ENCODE data around the gene EEF2. TPM values are rescaled to one million over a fixed set of nuclear protein-coding genes. Genes with fewer than 3 reads are reported as not detected.

Gene EEF2
- total RNA-seq: 1,000 to 10,000 TPM; 1,865 to 2,064 TPM
- 1,000 to 10,000 TPM; 1,467 to 1,883 (median 1,686) TPM for polyA plus RNA-seq (ENCODE audit: insufficient read length in 6 of 6)
- long read RNA-seq, donor 1, transcript EEF2-204 (4 exons, 581 nt): minor isoform, 6 of 1,479 reads
- long read RNA-seq, donor 1, transcript EEF2-202 (2 exons, 580 nt): minor isoform, 10 of 1,479 reads
- long read RNA-seq, donor 1, transcript EEF2-201 (15 exons, 3,164 nt): major isoform, 228 of 1,479 reads
- long read RNA-seq, donor 1, partial matches to known transcripts: 1,222 of 1,479 reads
- long read RNA-seq, donor 1, other reads (novel, unspliced or antisense): 10 of 1,479 reads
- long read RNA-seq, donor 2, transcript EEF2-203 (2 exons, 218 nt): minor isoform, 7 of 1,446 reads
- long read RNA-seq, donor 2, transcript EEF2-201 (15 exons, 3,164 nt): major isoform, 234 of 1,446 reads
- long read RNA-seq, donor 2, transcript EEF2-204 (4 exons, 581 nt): minor isoform, 5 of 1,446 reads
- long read RNA-seq, donor 2, transcript EEF2-202 (2 exons, 580 nt): minor isoform, 29 of 1,446 reads
- long read RNA-seq, donor 2, partial matches to known transcripts: 1,171 of 1,446 reads
- long read RNA-seq, donor 2, other reads (novel, unspliced or antisense): 0 of 1,446 reads
- long read RNA-seq, donor 3, transcript EEF2-202 (2 exons, 580 nt): minor isoform, 9 of 924 reads
- long read RNA-seq, donor 3, transcript EEF2-201 (15 exons, 3,164 nt): major isoform, 465 of 924 reads
- long read RNA-seq, donor 3, partial matches to known transcripts: 440 of 924 reads
- long read RNA-seq, donor 3, other reads (novel, unspliced or antisense): 9 of 924 reads
- long read RNA-seq, donor 4, transcript EEF2-201 (15 exons, 3,164 nt): major isoform, 17 of 55 reads
- long read RNA-seq, donor 4, partial matches to known transcripts: 36 of 55 reads
- long read RNA-seq, donor 4, other reads (novel, unspliced or antisense): 2 of 55 reads
- long read RNA-seq, donor 5, transcript EEF2-202 (2 exons, 580 nt): minor isoform, 15 of 1,002 reads
- long read RNA-seq, donor 5, transcript EEF2-201 (15 exons, 3,164 nt): major isoform, 210 of 1,002 reads
- long read RNA-seq, donor 5, partial matches to known transcripts: 774 of 1,002 reads
- long read RNA-seq, donor 5, other reads (novel, unspliced or antisense): 0 of 1,002 reads
- long read RNA-seq, donor 6, transcript EEF2-201 (15 exons, 3,164 nt): major isoform, 317 of 823 reads
- long read RNA-seq, donor 6, transcript EEF2-202 (2 exons, 580 nt): minor isoform, 10 of 823 reads
- long read RNA-seq, donor 6, partial matches to known transcripts: 490 of 823 reads
- long read RNA-seq, donor 6, other reads (novel, unspliced or antisense): 0 of 823 reads
- long read RNA-seq, donor 7, transcript EEF2-201 (15 exons, 3,164 nt): major isoform, 165 of 269 reads
- long read RNA-seq, donor 7, transcript EEF2-202 (2 exons, 580 nt): minor isoform, 7 of 269 reads
- long read RNA-seq, donor 7, partial matches to known transcripts: 92 of 269 reads
- long read RNA-seq, donor 7, other reads (novel, unspliced or antisense): 5 of 269 reads
- long read RNA-seq, donor 8, transcript EEF2-201 (15 exons, 3,164 nt): major isoform, 263 of 675 reads
- long read RNA-seq, donor 8, transcript EEF2-202 (2 exons, 580 nt): minor isoform, 17 of 675 reads
- long read RNA-seq, donor 8, partial matches to known transcripts: 393 of 675 reads
- long read RNA-seq, donor 8, other reads (novel, unspliced or antisense): 0 of 675 reads
- long read RNA-seq, donor 9, partial matches to known transcripts: 7 of 10 reads
- long read RNA-seq, donor 9, other reads (novel, unspliced or antisense): 0 of 10 reads
- long read RNA-seq, donor 10, partial matches to known transcripts: 17 of 20 reads
- long read RNA-seq, donor 10, other reads (novel, unspliced or antisense): 0 of 20 reads
- long read RNA-seq, donor 11: 0 reads
- long read RNA-seq, donor 12, transcript EEF2-201 (15 exons, 3,164 nt): major isoform, 225 of 825 reads
- long read RNA-seq, donor 12, transcript EEF2-202 (2 exons, 580 nt): minor isoform, 14 of 825 reads
- long read RNA-seq, donor 12, partial matches to known transcripts: 579 of 825 reads
- long read RNA-seq, donor 12, other reads (novel, unspliced or antisense): 5 of 825 reads

DNA sequence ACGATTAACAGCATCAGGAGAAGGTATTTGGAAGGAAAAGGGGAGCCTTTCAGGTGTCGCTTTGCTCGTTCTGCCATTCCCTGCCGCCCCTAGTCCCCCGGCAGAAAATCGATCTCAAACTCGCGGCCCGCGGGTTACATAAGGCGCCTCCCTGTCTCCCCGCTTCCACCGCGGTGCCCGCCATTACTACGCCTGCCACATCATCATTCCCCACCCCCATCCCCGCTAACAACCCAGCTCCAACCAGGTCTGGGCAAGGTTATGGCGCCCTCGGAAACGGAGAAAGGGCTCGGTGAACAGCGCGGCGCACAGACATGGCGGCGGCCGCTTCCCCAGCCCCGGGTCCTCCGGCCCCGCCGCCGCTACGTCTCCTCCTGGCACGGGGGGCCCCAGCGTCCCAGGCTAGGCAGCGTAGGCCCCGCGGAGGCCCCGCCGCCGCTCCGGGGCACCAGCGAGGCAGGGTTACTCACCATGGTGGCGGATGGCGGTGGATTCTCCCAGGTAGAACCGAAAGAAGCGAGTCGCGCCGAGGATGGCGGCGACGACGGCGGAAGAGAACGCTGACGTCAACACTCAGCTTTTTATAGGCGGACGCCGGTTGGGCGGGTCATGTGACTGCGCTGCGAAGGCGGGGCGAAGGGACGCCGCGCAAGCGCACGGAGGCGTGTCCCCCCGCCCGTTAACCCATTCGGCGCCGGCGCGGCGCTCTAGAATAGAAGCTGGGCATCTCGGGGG is at the start of gene EEF2:
EEF2 (minus strand) TSS at position 556 of the 735 bp plus-strand sequence; CDS start at position 473, 83 bp downstream.
- DNase-seq: peak; percentile 91 to 96 (median 95)
- H3K4me1 ChIP-seq: peaks cover 20 to 74% of the 10 kb centered on the region in 2 donors
- H3K4me3 ChIP-seq: peak within 1 kb of the TSS; percentile 79 to 94
- intact Hi-C loops (cut with DNase I): no loop called here
- peak; percentile 69 for ATAC-seq
- peak within 1 kb of the TSS; percentile 92 to 96 for H3K27ac ChIP-seq
- H3K36me3 ChIP-seq: peaks cover 11 to 43% of the 10 kb centered on the region in 2 donors
- H3K9me3 ChIP-seq: no peaks in the 10 kb centered on the region
- no peaks in the 10 kb centered on the region for H3K27me3 ChIP-seq
- TF ChIP-seq, protein P1, sequence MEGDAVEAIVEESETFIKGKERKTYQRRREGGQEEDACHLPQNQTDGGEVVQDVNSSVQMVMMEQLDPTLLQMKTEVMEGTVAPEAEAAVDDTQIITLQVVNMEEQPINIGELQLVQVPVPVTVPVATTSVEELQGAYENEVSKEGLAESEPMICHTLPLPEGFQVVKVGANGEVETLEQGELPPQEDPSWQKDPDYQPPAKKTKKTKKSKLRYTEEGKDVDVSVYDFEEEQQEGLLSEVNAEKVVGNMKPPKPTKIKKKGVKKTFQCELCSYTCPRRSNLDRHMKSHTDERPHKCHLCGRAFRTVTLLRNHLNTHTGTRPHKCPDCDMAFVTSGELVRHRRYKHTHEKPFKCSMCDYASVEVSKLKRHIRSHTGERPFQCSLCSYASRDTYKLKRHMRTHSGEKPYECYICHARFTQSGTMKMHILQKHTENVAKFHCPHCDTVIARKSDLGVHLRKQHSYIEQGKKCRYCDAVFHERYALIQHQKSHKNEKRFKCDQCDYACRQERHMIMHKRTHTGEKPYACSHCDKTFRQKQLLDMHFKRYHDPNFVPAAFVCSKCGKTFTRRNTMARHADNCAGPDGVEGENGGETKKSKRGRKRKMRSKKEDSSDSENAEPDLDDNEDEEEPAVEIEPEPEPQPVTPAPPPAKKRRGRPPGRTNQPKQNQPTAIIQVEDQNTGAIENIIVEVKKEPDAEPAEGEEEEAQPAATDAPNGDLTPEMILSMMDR (IDR thresholded peaks at IDR 0.05): no peak

DNA sequence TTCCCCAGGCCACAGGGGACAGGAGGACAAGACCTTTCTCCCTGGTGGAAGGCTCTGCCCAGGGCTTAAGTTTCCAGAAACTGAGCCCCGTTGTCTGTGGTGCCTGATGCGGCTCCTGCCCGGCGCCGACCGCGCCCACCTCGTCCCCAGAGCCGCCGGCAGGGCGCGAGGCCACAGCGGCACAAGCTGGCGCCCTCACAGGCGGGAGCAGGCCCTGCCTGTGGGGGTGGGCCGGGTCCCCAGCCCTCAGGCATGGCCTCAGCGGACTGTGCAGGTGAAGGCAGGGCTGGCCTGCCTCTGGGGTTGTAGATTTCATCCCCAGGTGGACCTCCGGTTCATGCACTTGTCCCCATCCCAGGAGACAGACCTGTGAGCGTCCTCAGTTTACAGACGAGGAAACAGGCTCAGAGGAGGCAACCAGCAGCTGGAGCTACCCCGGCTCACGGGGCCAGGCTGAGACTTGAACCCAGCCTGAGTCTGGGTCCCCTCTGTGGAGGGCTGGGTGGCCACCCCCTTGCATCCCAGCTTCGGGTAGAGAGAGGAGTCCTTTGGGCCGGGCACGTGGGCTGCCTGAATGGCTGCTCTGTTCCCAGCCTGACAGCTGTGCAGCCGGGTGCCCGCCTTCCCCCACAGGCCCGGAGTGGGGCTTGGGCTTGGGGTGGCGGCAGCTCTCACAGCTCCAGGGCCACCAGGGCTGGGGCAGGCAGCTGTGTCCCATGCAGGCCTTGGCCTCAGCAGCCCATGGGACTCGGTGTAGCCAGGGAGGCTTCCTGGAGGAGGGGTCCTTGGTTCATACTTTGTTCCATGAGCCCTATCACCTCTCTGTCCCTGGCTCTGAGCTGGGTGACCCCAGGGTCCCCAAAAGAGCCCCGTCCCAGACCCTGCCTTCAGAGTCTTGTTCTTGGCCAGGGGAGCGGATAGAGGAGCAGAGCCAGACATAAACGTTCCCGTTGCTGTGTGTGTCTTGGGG is 49.1 kb upstream of the EEF2 start:
- H3K9me3 ChIP-seq: no peaks in the 10 kb centered on the region
- ATAC-seq (no peak), DNase-seq (peak in 1 of 4 donors; percentile 61)
- H3K4me3 ChIP-seq: no peak overlapping the region
- TF ChIP-seq, protein P1 (IDR thresholded peaks at IDR 0.05): no peak
- intact Hi-C loops (cut with DNase I): no loop called here
- peaks cover 0 to 83% of the 10 kb centered on the region in 2 donors for H3K36me3 ChIP-seq
- H3K4me1 ChIP-seq: peaks cover 0 to 4% of the 10 kb centered on the region in 2 donors
- no peaks in the 10 kb centered on the region for H3K27me3 ChIP-seq
- no peak overlapping the region for H3K27ac ChIP-seq

DNA sequence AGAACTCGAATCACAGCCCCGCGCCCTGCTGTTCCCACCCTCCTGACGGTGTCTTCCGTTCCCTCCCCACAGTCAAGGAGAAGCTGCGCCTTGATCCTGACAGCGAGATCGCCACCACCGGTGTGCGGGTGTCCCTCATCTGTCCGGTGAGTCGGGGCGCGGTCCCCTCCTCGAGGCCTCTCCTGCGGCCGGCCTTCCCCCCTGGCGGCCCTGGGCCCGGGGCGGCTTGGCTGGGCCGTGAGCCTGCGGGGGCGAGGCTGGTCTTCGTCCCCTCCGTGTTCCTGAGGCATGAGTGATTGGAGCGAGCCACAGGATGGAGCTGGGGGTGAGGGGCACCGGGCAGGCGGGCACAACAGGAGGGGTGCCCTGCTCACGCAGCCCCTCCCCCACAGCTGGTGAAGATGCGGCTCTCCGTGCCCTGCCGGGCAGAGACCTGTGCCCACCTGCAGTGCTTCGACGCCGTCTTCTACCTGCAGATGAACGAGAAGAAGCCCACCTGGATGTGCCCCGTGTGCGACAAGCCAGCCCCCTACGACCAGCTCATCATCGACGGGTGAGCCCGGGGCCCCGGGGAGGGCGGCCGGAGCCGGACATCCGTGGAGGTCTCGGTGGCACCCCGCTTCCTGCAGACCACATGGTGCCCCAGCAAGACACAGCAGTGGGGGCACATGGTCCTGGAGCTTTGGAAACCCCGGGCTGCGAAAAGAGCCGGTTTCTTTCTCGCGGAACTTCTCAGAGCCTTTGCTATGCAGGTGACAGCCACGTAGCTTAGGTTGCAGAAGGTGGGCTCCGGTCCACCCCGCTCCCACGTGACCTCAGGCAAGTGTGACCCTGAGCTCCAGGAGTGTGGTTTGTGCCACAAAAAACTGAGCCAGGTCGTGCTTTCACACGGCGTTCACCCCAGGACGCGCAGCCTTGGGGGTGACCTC is 48.0 kb upstream of the EEF2 start:
- H3K27ac ChIP-seq: no peak overlapping the region
- ATAC-seq: no peak
- H3K4me3 ChIP-seq: no peak overlapping the region
- no peaks in the 10 kb centered on the region for H3K9me3 ChIP-seq
- H3K27me3 ChIP-seq: no peaks in the 10 kb centered on the region
- intact Hi-C loops (cut with DNase I): no loop called here
- H3K36me3 ChIP-seq: peaks cover 0 to 87% of the 10 kb centered on the region in 2 donors
- TF ChIP-seq, protein P1 (IDR thresholded peaks at IDR 0.05): no peak
- DNase-seq: peak in 1 of 4 donors; percentile 68
- H3K4me1 ChIP-seq: peaks cover 0 to 4% of the 10 kb centered on the region in 2 donors

Data from left lung (tissue), 14 donors.